Measurements from ENCODE around the gene FAM170B.

GRCh38 chr10:49172061-49172776 lies 38.4 kb upstream of the FAM170B start:
- TF ChIP-seq POLR2AphosphoS5 (IDR thresholded peaks at IDR 0.05; ENCODE audit: low read depth) (no peak), ZNF114 (CRISPR knock-in tag; IDR thresholded peaks at IDR 0.05) (no peak), CTCF (conservative IDR thresholded peaks at IDR 0.05; ENCODE audit: low read depth in 2 of 2) (no peak), EZH2 (IDR thresholded peaks at IDR 0.05; ENCODE audit: low read depth, unreplicated experiment) (no peak), CREB1 (CRISPR knock-in tag; IDR thresholded peaks at IDR 0.05; ENCODE audit: low read depth) (no peak)
